SK-N-SH treated with all-trans-retinoic acid at 6 μM for 48 hours (cell line): ENCODE results near the gene PPP4R3A.

ENCODE experiments used
- ESRRG ChIP-seq: fragments of 250-450 bp; sonication (Bioruptor Pico); IDR thresholded peaks from 2 replicates; pipeline ENCODE4 v1.6.1; 2021; ENCODE audit warnings: mild to moderate bottlenecking
- RARB ChIP-seq: fragments of 250-450 bp; sonication (Bioruptor Pico); IDR thresholded peaks from 2 replicates; pipeline ENCODE4 v1.8.0; 2021; ENCODE audit warnings: mild to moderate bottlenecking, moderate library complexity
- TCF4 ChIP-seq: fragments of 250-450 bp; sonication (Bioruptor Pico); IDR thresholded peaks from 2 replicates; pipeline ENCODE4 v1.8.0; 2021; ENCODE audit warnings: mild to moderate bottlenecking, moderate library complexity, borderline replicate concordance
- ZC3H10 ChIP-seq: fragments of 250-450 bp; sonication (Bioruptor Pico); IDR thresholded peaks from 2 replicates; pipeline ENCODE4 v1.5.1; 2021; ENCODE audit warnings: mild to moderate bottlenecking, moderate library complexity
- ZFP3 ChIP-seq: fragments of 250-450 bp; sonication (Bioruptor Pico); IDR thresholded peaks from 2 replicates; pipeline ENCODE4 v1.5.0; 2020; ENCODE audit warnings: mild to moderate bottlenecking, moderate library complexity
- ZFP30 ChIP-seq: fragments of 450-650 bp; formaldehyde crosslinking; IDR thresholded peaks from 2 replicates; pipeline ENCODE4 v1.5.0; 2022; ENCODE audit warnings: mild to moderate bottlenecking, moderate library complexity
- TF ChIP-seq, protein P1 (sequence below): fragments of 250-450 bp; sonication (Bioruptor Pico); IDR thresholded peaks from 2 replicates; pipeline ENCODE4 v1.8.0; 2020; ENCODE audit warnings: mild to moderate bottlenecking, moderate library complexity, borderline replicate concordance

DNA sequence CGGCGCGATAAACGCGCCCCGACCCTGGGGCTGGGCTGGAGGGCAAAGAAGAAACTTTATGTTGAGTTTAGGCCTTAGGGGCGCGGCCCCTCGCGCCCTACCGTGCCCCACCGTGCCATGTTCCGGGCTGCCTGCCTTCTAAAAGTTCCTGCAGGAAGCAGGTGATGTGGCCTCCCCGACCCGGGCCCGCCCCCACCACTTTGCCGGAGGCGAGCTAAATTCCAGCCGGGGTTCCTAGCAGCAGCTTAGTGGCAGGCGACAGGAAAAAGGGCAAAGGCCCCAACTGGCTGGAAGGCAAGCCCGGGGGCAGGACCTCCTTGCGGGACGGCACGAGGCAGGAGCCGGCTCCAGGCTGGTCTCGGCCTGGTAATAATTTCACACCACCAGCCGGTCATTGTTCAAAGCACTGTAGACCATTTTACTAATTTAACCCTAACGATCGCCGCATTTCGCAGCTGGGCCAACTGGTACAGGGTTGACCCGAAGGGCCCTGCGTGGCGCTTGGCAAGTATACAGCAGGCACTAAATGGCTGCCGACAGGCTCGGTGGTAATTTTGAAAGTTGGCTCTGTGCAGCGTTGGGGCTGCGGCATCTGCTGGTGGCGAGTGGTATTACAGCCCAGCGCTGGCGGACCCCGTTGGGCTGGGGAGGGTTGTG lies 91.6 kb downstream of the PPP4R3A start:
- TF ChIP-seq ZFP3 (no peak), RARB (no peak), ZC3H10 (CRISPR knock-in tag) (no peak), ZFP30 (CRISPR knock-in tag) (no peak), ESRRG (no peak), TCF4 (CRISPR knock-in tag) (no peak)
- TF ChIP-seq, protein P1, sequence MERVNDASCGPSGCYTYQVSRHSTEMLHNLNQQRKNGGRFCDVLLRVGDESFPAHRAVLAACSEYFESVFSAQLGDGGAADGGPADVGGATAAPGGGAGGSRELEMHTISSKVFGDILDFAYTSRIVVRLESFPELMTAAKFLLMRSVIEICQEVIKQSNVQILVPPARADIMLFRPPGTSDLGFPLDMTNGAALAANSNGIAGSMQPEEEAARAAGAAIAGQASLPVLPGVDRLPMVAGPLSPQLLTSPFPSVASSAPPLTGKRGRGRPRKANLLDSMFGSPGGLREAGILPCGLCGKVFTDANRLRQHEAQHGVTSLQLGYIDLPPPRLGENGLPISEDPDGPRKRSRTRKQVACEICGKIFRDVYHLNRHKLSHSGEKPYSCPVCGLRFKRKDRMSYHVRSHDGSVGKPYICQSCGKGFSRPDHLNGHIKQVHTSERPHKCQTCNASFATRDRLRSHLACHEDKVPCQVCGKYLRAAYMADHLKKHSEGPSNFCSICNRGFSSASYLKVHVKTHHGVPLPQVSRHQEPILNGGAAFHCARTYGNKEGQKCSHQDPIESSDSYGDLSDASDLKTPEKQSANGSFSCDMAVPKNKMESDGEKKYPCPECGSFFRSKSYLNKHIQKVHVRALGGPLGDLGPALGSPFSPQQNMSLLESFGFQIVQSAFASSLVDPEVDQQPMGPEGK = no peak
